Fibroblast of skin of left biceps (primary cell): ENCODE results near the gene BTBD9.
"Not testable (repeated sequence)": the region's sequence is repeated elsewhere in the genome, so short reads cannot be mapped to it uniquely, and the experiment has no call there.

ENCODE experiments used
- DNase-seq, 2 experiments: peaks; one replicate each; pipeline ENCODE4 v3.0.0-alpha.2; 2013; ENCODE audit warnings: low read depth in 2 of 2

The BTBD9 gene

DNA sequence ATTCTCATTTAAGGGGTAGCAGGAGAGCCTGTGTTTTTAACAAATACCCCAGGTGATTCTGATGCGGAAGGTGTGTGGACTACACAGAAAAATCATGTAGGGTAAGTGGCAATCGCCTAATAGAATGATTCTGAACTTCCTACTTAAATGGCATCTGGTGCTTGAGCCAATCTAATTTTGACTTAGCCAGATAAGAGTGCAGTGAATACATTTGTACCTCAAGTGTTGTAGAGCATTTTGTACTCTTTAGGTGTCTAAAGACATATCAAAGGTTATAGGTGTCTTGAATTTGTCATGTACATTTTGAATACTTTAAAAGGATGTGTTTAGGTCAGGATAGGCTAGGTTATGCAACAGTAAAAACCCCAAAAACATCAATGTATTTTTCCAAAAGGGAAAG lies 10.0 kb upstream of the BTBD9 start:
- no peak for DNase-seq

DNA sequence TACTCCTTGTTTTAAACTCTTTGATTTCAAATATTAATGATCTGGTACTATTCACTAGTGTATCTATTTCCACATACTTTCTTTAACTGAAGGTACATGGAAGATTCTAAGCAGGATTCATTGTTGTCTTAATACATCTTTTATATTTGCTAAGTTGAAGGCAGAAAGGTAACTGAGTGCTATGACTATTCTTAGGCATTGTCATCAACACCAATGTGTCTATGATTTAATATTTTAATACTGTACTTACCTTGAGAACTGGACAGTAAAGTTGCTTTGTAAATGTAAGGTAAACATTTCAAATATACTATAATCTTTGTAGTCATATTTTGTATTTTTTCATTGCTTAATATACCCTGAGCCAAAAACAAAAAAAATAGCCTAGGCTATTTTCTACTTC lies 8.9 kb upstream of the BTBD9 start:
- DNase-seq = no peak

DNA sequence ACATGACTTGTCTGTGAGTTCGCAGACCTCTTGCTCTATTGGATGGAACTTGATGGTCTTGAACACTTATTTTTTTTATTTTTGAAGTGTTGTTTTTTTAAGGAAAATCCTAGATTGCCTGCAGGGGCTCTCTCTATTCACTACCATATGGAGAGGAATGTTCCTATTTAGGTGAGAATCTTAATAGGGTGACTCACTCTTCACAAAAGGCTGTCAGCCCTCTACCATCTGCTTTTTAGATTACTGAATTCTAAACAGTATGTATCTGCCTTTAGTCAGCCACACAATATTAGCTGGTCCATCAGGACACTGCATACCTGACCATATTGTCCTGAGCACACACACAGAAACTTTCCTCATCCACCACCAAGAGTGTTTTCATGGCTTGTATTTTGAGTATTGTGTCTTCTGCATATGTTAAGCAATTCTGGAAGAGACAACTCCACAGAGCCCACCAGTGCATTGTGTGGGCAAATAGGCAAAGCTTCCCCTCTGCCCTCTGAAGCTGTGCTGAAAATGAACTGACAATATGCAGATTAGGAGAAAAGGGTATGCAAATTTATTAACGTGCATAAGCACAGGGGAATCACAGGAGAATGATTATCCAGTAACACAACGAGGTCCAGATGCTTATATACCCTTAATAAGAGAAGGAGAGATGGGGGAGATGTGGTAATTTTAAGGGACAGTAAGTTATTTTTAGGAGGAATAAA lies 6.6 kb upstream of the BTBD9 start:
- DNase-seq = no peak

DNA sequence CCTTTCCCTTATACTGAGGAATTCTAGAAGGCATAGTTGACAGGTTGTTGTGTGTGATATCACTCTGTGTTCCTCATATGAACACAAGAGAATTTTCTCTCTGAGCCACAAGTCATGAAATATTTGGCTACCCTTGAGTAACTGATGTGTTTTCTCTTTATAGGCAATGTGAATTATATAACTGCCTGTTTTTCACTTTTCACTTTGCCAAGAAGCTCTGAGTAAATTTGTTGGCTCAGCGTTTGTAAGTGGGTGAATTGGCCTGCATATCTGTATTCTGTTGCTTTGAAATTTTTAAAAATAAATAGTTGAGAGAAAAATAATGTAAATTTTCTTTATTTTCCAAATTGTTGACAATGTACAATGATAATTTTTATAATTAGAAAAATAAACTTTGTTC lies 5.2 kb upstream of the BTBD9 start:
- DNase-seq = no peak

DNA sequence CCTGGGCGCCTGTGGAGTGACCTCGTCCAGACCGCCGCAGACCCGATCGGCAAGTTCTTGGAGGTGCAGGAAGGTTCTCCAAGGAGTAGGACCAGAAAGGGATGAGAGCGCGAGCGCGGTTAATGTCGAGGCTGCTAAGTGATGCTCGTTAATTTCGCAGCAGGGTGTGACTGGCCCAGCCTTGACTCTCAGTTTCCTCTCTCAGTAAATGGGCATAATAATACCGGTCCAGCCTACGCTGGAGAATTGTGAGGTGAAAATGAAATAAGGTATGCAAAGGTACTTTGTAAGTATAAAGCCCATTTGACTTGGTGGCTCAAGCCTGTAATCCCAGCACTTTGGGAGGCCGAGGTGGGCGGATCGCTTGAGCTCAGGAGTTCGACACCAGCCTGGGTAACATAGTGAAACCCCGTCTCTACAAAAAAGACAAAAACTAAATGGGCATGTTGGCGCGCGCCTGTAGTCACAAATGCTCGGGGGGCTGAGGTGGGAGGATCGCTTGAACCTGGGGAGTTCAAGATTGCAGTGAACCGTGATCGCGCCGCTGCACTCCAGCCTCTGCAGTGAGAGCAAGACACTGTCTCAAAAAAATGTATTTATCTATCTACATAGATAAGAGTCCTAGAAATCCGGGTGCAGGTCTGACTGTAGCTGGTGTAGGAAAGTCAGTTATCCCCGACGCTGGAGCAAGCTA lies 634 bp upstream of the BTBD9 start:
- DNase-seq = no peak

DNA sequence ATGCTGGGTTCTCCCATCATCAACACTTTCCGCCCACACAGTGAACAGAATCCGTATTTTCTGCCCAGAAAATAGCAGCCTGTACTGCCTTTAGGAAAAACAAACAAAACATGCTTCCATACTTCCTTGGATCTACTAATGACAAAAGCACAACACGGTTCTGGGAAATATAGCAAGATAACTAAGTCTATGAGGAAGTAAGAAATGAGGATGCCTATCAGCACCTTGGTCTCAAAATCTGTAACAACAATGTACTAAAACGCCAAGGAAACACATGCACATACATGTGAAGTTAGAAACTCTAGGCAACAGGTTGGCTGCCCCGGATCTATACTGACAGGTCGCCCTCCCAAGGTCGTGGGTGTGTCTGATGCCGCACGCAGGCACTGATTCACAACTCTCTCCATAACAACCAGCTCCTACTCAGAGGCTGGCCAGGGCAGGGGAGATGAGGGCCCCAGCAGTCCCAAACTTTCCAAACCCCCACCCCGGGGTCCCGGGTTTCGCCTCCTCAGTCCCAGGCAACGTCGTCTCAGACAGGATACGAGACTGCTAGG lies 710 bp downstream of the BTBD9 start:
- DNase-seq = no peak

DNA sequence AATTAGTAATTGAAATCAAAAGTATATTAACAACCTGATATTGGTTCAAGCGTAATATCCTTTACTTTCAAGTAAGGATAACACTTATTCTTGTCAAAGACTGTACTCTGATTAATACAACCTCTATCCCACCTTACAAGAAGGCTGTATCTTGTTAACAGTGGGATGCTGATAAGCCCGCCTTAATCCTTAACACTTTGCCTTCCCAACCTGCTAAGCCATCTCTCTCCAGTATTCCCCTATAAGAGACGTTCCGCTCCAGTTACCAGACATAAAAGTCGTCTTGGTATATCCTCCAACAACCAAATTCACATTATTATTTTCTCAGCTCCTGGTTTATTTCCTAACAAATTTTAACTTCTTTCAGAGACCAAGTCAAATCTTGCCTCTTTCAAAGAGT lies 2.0 kb downstream of the BTBD9 start:
- no peak for DNase-seq

DNA sequence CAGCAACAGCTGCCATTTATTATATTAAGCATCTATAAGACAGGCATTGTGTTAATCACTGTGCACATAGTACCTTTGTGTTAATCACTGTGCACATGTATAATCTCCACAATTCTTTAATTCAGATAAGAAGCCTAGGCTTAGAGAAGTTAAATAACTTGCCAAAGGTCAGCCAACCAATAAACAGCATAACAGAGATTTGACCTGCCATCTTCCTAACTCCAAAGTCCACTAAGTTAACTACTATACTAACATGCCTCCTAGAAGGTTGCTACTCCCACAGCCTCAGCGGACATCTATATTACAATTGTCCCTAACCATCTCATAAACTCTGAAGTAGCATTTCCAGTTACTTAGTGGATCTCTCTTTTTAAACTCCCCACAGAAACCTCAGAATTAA lies 3.7 kb downstream of the BTBD9 start:
- DNase-seq = no peak

DNA sequence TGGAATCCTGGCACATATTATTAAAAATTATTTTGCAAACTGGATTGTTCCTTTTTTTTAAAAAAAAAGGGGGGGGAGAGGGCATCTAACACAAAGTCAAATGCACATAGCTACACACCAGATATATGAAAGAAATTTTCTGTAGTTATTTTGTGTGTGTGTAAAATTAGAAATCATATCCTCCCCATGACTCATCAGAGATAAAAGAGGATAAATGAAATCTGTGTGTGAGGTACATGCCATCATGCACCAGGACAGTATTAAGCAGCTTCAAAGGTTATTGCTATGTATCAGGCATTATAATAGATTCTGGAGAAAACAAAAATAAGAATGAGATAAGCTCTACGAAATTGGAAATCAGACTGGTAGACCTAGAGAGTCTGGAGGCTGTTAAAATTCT lies 5.2 kb downstream of the BTBD9 start:
- no peak for DNase-seq

DNA sequence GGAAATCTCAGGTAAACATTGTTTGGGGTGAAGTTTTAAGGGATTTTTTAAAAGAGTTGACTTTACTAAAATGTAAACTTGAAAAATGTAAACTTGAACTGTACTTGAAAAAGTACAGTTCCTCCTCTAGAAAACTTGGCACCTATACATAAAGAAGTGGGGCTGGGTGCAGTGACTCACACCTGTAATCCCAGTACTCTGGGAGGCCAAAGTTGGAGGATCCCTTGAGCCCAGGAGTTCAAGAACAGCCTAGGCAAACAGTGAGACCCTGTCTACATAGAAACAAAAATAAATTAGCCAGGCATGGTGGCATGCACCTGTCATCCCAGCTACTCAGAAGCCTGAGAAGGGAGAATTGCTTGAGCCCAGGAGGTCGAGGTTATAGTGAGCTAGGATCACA lies 7.2 kb downstream of the BTBD9 start:
- DNase-seq = no peak

DNA sequence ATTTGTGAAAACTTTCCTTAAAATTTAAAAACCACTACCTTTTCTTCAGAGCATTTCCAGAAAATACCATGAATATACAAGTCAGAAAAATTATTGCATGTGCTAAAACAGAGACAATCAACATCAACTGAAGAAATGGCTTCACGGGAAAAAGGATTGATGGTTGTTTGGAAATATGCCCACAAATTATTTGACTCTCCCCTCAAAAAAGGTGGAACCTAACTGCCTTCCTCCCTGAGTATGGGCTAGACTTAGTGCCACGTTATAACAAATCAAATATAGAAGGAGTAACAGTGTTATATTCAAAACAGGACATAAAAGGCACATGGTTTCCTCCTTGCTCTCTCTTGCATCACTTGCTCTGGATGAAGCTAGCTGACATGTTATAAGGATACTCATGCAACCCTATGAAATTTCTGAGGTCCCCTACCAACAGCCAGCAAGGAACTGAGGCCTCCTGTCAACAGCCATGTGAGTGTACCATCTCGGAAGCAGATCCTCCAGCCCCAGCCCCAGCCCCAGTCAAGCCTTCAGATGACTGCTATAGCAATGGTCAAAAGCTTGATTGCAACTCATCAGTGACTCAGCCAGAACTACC lies 8.4 kb downstream of the BTBD9 start:
- DNase-seq = no peak

DNA sequence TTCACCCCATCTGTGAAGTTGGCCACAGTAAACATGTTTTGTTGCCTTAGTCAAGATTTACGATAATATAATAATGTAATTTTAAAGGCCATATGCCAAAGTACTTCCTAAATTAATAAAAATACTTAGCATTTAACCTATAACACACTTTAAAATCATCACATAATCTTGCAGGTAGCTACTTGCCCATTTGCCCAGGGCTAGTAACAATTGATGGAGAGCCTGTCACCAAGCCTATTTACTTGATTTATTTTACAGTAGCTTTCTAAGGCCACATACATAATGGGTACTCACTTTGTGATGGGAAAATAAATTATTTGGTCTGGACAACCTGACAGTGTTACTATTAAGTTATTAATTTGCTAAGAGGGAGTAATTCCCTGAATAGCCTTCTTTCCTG lies 14.5 kb downstream of the BTBD9 start:
- no peak for DNase-seq

DNA sequence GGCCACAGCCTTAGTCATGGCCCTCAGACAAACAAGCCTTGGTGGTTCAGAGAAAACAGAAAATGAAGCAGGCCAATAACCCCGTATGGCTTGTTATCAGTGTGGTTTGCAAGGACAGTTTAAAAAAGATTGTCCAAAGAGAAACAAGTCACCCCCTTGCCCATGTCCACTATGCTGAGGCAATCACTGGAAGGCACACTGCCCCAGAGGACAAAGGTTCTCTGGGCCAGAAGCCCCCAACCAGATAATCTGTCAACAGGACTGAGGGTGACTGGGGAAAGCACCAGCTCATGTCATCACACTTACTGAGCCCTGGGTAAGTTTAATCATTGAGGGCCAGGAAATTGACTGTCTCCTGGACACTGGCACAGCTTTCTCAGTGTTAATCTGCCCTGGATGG lies 20.4 kb downstream of the BTBD9 start:
- DNase-seq = not testable (repeated sequence)

DNA sequence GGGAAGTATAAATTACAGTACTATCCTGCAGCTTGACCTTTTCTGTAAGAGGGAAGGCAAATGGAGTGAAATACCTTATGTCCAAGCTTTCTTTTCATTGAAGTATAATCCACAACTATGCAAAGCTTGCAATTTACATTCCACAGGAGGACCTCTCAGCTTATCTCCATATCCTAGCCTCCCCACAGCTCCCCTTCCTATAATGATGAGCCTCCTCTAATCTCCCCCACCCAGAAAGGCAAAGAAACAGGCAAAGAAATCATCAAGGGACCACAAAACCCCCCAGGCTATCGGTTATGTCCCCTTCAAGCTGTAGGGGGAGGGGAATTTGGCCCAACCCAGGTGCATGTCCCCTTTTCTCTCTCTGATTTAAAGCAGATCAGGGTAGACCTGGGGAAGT lies 21.4 kb downstream of the BTBD9 start:
- DNase-seq = not testable (repeated sequence)

DNA sequence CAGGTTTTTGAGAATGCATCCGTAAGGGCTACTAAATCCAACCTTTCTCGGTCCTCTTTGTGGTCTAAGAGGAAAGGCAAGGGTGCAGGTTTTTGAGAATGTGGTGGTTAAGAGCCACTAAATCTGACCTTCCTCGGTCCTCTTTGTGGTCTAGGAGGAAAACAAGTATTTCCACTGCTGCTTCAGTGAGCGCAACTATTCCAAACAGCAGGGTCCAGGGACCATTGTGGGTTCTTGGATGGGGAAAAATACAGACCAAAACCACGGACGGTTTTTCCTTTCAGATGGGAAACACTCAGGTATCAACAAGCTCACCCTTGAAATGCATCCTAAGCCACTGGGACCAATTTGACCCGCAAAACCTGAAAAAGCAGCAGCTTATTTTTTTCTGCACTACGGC lies 21.9 kb downstream of the BTBD9 start:
- no peak for DNase-seq

DNA sequence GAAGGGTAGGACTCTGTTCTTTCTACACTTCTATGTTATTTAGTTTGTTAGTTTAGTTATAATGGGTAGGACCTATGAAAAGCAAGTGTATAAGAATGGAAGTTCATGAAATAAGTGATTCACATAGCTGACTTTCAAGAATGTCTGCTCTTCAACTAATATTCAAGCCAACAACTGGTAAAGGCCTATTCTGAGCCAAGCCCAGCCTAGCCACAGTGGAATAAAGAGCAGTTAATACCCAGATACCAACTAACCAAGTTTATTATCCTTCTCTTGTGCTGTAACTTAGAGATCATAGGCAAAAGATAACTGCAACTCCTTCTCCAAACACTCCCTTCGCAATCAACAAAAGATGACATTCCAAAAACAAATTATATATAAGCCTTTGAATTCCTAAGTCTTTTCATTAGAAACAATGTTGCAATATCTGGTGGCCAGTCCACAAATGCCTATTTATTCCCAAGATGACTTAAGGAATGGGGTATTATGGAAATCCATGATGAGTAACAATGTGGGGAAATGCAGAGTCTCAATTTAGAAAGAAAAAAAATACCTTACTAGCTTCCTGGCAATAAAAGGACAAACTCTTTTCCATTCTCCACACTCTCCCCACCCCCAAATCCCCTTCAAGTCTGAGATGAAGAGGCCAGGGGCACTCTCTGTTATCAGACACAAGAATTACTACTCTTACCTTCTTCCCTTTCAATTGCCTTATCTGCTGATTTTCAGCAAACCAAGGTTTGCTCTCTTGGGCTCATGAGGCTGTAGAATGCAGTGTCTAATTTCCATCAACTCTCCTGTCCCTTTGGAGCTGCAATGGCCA lies 27.4 kb downstream of the BTBD9 start:
- DNase-seq = peak; percentile 37 to 49

DNA sequence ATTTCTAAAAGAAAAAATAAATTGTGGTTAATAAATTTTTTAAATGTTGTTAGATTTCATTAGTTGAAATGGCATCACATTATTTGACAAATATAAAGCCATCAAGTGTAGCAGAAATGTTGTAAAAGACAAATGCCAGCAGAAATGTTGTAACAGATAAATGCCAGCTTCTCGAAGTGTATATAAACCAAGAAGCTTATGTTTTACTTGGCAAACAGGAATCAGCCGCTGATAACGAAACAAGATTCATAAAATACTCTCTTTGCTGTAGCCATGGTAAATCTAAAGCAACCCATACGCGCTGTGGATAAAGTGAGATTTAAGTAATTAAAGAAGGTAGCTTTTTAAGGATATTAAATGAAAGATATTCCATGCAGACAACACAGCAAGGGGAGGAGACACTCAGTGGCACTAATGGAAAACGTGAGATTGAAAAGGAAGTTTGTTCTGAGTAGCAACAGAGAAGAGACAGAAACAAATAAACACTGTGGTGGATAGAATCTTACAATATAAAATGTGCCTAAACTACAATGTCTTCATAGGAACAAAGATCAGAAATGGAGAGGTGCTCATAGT lies 29.6 kb downstream of the BTBD9 start:
- no peak for DNase-seq

DNA sequence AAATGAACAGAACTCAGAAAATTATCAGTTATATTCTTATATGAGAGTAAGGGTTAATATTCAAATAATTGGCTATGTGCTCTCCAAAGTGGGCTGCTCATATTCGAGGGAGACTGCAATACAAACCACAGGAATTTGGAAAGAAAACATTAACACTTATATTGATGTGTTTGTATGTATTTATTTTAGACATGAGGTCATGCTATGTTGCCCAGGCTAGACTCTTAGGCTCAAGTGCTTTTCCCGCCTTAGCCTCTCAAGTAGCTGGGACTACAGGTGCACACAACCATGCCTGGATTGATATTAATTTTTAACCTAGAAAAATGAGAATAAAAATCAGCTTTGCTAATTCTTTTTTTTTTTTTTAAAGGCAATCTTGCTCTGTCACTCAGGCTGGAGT lies 35.0 kb downstream of the BTBD9 start:
- DNase-seq = no peak

DNA sequence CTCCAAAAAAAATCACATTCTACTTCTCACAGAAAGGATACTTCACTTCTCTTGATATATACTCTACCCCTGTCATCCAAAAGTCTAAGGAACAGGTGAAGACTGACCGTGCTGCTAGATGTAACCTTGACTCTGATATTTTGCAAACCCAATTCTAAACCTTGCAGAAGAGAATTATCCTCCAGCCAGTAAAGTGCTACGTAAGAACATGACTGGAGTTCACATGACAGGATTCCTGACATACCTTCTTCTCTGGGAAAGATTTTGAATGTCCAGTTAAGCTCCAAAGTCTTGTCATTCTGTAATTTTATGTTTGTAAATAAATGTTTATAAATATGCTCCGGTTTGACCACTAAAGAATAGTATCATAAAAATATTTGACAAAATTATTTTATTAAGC lies 35.8 kb downstream of the BTBD9 start:
- no peak for DNase-seq

DNA sequence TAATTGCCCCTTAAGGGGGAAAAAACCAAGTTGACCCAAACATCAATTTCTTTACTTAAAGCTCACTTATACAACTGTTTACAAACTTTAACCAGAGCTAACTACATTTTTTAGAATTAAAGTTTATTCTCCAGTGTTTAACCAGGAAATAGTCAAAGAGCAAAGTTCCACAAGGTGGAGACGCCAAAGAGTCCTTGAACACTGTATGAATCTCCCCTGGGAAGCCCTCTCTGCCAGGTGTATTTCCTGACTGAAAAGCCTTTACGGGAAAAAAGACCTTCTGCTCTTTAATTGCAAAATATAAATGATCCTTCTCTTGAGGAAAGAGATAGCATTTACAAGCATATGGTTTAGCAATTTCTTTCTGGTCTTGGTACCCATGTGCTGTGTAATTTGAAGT lies 36.2 kb downstream of the BTBD9 start:
- no peak for DNase-seq

DNA sequence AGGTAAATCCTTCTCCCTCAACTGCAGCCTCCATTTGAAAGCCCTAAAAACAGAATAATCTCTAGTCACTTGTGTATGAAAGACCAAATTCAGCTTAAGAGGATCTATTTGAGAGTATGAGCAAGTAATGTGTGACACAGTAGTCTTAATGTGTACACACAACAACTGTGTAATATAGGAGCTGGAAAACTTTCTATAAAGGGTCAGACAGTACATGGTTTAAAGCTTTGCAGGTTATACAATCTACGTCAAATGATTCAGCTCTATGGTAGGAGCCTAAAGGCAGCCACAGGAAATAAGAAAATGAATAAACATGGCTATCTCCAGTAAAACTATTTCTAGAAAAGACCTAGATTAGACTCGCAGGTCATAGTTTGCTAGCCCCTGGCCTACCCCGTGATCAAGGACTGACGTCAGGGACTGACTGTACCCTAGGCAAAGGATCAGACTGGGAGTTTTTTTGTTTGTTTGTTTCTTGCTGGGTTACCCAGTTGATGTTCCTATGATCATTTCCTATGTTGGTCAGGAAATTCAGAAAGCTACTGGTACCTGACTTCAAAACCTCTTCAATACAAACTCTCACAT lies 39.7 kb downstream of the BTBD9 start:
- DNase-seq = no peak
